Stimulated activated CD8-positive, alpha-beta memory T cell treated with anti-CD3 and anti-CD28 coated beads, Interleukin-7, amount 100 ng/mL, for 4 hours (primary cell): Measurements from ENCODE around the gene CIAO1.
A peak's percentile ranks its signal among the peaks of the same experiment; 100 is the strongest.
"Not testable (repeated sequence)": the region's sequence is repeated elsewhere in the genome, so short reads cannot be mapped to it uniquely, and the experiment has no call there.

ENCODE experiments used
- DNase-seq, 2 donors: peaks; one replicate each; pipeline ENCODE4 v3.0.0-alpha.2; 2020; ENCODE audit warnings: low read depth in 2 of 2

CIAO1 gene

GRCh38 chr2:96265840-96266679 lies at the start of gene CIAO1, which contains the start of gene TMEM127:
TSS of gene CIAO1 (plus strand) at chr2:96266225. CDS start at chr2:96266351, 126 bp downstream.
TSS of gene TMEM127 (minus strand) at chr2:96265997. CDS start at chr2:96265381, 616 bp downstream.
- peak; percentile 97 to 99 for DNase-seq

GRCh38 chr2:96218508-96219131 lies 47.4 kb upstream of the CIAO1 start:
- no peak for DNase-seq

GRCh38 chr2:96219959-96220358 lies 46.1 kb upstream of the CIAO1 start:
- not testable (repeated sequence) for DNase-seq

GRCh38 chr2:96221106-96221505 lies 44.9 kb upstream of the CIAO1 start:
- not testable (repeated sequence) for DNase-seq

GRCh38 chr2:96225016-96225533 lies 41.0 kb upstream of the CIAO1 start:
- no peak for DNase-seq

GRCh38 chr2:96231316-96231715 lies 34.7 kb upstream of the CIAO1 start:
- no peak for DNase-seq

GRCh38 chr2:96233436-96233835 lies 32.6 kb upstream of the CIAO1 start:
- DNase-seq: no peak

GRCh38 chr2:96233880-96234316 lies 32.1 kb upstream of the CIAO1 start:
- no peak for DNase-seq

GRCh38 chr2:96236882-96237281 lies 29.1 kb upstream of the CIAO1 start:
- DNase-seq: no peak

GRCh38 chr2:96238266-96238665 lies 27.8 kb upstream of the CIAO1 start:
- DNase-seq: no peak

GRCh38 chr2:96239091-96239490 lies 26.9 kb upstream of the CIAO1 start:
- DNase-seq: no peak

- DNase-seq: no peak
Measured at GRCh38 chr2:96239745-96240264, 26.2 kb upstream of the CIAO1 start.

- DNase-seq: no peak
Measured at GRCh38 chr2:96240341-96241038, 25.5 kb upstream of the CIAO1 start.

- no peak for DNase-seq
Measured at GRCh38 chr2:96241227-96241626, 24.8 kb upstream of the CIAO1 start.

- DNase-seq: peak in 1 of 2 donors; percentile 21
Measured at GRCh38 chr2:96241900-96242611, 24.0 kb upstream of the CIAO1 start.

- DNase-seq: no peak
Measured at GRCh38 chr2:96243843-96244242, 22.2 kb upstream of the CIAO1 start.

- DNase-seq: no peak
Measured at GRCh38 chr2:96245609-96246390, 20.2 kb upstream of the CIAO1 start.

GRCh38 chr2:96247009-96247408 lies 19.0 kb upstream of the CIAO1 start:
- DNase-seq: no peak

- DNase-seq: no peak
Measured at GRCh38 chr2:96247896-96248295, 18.1 kb upstream of the CIAO1 start.

- DNase-seq: no peak
Measured at GRCh38 chr2:96248624-96249023, 17.4 kb upstream of the CIAO1 start.
